ENCODE measurements around the gene PHYHD1. TPM values are rescaled to one million over a fixed set of nuclear protein-coding genes. Genes with fewer than 3 reads are reported as not detected.

The PHYHD1 gene
- total RNA-seq, 1 donor from 2014 or later: 46.1 TPM

DNA sequence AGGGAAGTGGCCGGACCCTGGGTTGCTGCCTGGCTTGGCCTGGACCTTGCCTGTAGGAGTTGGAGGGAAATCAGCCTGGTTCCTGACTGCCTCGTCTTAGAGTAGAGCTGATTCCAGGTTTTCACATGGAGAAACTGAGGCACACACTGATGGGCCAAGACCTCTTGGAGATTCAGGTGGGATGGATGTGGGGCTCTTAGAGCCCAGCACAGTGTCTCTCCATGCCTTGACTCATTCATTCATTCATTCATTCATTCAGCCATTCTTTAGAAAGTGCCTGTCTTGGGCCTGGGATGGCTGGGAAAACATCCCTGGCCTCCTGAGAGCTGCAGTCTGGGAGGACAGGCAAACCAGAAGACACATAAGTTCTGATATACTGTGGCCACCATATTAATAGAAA, 36.6 kb upstream of the PHYHD1 start:
- H3K9me3 ChIP-seq: no peaks in the 10 kb centered on the region
- H3K27ac ChIP-seq: peak overlapping the region; percentile 96 to 98
- intact Hi-C loops (cut with DNase I): no loop called here
- H3K4me1 ChIP-seq: peaks cover 27 to 55% of the 10 kb centered on the region in 2 donors
- peak overlapping the region; percentile 89 to 90 for H3K4me3 ChIP-seq
- peaks cover 24 to 41% of the 10 kb centered on the region in 2 donors for H3K36me3 ChIP-seq
- no peaks in the 10 kb centered on the region for H3K27me3 ChIP-seq
- TF ChIP-seq, protein P1, sequence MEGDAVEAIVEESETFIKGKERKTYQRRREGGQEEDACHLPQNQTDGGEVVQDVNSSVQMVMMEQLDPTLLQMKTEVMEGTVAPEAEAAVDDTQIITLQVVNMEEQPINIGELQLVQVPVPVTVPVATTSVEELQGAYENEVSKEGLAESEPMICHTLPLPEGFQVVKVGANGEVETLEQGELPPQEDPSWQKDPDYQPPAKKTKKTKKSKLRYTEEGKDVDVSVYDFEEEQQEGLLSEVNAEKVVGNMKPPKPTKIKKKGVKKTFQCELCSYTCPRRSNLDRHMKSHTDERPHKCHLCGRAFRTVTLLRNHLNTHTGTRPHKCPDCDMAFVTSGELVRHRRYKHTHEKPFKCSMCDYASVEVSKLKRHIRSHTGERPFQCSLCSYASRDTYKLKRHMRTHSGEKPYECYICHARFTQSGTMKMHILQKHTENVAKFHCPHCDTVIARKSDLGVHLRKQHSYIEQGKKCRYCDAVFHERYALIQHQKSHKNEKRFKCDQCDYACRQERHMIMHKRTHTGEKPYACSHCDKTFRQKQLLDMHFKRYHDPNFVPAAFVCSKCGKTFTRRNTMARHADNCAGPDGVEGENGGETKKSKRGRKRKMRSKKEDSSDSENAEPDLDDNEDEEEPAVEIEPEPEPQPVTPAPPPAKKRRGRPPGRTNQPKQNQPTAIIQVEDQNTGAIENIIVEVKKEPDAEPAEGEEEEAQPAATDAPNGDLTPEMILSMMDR (IDR thresholded peaks at IDR 0.05): no peak
- no peak for DNase-seq (ENCODE audit: low spot score in 2 of 2)

DNA sequence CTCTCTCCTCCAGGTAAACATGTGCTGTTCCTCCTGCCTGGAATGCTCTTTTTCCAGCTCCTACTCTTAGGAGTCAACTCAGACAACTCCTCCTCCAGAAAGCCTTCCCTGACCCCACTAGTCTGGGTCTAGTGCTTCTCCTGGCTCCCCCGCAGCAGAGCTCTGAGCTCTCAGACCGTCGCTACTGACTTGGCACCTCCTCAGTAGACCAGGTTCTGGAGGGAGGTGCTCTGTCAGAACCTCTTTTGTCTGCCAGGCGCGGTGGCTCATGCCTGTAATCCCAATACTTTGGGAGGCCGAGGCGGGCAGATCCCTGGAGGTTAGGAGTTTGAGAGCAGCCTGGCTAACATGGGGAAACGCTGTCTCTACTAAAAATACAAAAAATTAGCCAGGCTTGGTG, 35.4 kb upstream of the PHYHD1 start:
- H3K4me3 ChIP-seq: peak overlapping the region in 1 of 2 donors; percentile 90
- no peak for DNase-seq (ENCODE audit: low spot score in 2 of 2)
- H3K27ac ChIP-seq: peak overlapping the region; percentile 96 to 98
- peaks cover 28 to 52% of the 10 kb centered on the region in 2 donors for H3K36me3 ChIP-seq
- no peaks in the 10 kb centered on the region for H3K9me3 ChIP-seq
- peaks cover 27 to 56% of the 10 kb centered on the region in 2 donors for H3K4me1 ChIP-seq
- TF ChIP-seq, protein P1 (IDR thresholded peaks at IDR 0.05): no peak
- no peaks in the 10 kb centered on the region for H3K27me3 ChIP-seq
- intact Hi-C loops (cut with DNase I): no loop called here

DNA sequence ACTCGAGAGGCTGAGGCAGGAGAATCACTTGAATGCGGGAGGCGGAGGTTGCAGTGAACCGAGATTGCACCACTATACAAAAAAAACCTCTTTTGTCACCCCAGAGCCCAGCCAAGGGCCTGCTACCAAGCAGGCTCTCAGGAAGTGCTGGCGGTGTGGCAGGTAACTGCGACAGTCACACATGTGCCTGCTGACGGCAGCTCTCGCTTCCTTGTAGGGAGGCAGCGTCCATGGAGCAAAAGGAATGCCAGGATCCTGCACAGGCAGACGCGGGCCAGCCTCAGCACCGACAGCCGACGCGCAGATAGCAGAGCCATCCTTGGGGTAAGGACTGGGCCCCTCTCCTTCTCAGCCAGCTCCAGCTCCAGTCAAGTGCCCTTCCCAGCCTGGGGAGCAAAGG, 35.0 kb upstream of the PHYHD1 start:
- Histone ChIP-seq H3K4me3 (peak overlapping the region in 1 of 2 donors; percentile 90), H3K27ac (peak overlapping the region; percentile 96 to 98), H3K36me3 (peaks cover 28 to 55% of the 10 kb centered on the region in 2 donors), H3K9me3 (no peaks in the 10 kb centered on the region), H3K27me3 (no peaks in the 10 kb centered on the region), H3K4me1 (peaks cover 27 to 57% of the 10 kb centered on the region in 2 donors)
- DNase-seq (ENCODE audit: low spot score in 2 of 2): no peak
- TF ChIP-seq, protein P1 (IDR thresholded peaks at IDR 0.05): no peak
- intact Hi-C loops (cut with DNase I): no loop called here

DNA sequence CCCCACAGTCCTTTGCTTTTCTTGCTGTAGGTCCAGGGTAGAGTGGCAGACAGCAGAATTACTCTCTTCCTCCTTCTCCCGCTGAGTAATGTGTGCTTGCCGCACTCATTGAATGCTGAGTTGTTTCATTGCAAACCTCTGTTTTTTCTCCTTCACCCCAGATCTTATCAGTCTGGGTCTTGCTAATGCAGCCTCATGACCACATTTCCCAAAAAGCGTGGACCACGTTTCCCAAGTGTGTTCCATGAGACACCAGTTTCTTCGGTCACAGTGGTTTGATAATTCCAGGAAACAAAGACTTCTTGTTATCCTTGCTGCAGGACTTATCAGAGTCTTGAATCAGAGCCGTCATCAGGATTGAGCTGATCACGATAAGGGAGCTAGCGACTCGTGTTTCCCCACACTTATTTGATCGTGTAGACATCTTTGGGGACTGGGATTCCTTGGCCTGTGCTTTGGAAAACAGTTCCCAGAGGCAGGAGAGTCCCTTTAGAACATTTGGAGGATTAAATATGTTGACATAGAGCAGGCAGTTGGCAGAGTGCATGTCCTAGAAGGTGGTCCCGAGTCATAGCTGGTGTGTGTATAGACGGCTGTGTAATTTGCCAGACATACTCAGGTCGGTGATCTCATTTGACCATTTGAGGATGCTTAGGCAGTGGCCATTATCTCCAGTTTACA, 34.4 kb upstream of the PHYHD1 start:
- Histone ChIP-seq H3K9me3 (no peaks in the 10 kb centered on the region), H3K4me1 (peaks cover 27 to 61% of the 10 kb centered on the region in 2 donors), H3K27ac (peak overlapping the region; percentile 96 to 98), H3K36me3 (peaks cover 28 to 55% of the 10 kb centered on the region in 2 donors), H3K27me3 (no peaks in the 10 kb centered on the region), H3K4me3 (peak overlapping the region in 1 of 2 donors; percentile 90)
- DNase-seq (ENCODE audit: low spot score in 2 of 2): no peak
- TF ChIP-seq, protein P1 (IDR thresholded peaks at IDR 0.05): no peak
- intact Hi-C loops (cut with DNase I): no loop called here

DNA sequence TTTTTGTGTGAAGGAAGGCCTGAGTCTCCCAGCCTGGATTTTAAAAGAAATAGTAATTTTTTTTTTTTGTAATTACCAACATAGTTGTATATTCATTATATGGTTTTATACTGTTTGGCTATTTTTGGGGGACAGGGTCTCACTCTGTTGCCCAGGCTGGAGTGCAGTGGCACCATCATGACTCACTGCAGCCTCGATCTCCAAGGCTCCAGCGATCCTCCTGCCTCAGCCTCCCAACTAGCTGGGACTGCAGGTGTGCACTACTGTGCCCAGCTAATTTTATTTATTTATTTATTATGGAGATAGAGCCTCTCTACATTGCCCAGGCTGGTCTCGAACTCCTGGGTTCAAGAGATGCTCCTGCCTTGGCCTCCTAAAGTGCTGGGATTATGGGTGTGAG, 33.7 kb upstream of the PHYHD1 start:
- H3K9me3 ChIP-seq: no peaks in the 10 kb centered on the region
- H3K27me3 ChIP-seq: no peaks in the 10 kb centered on the region
- peaks cover 34 to 68% of the 10 kb centered on the region in 2 donors for H3K4me1 ChIP-seq
- peak overlapping the region; percentile 96 to 98 for H3K27ac ChIP-seq
- no peak overlapping the region for H3K4me3 ChIP-seq
- no peak for DNase-seq (ENCODE audit: low spot score in 2 of 2)
- intact Hi-C loops (cut with DNase I): no loop called here
- peaks cover 28 to 55% of the 10 kb centered on the region in 2 donors for H3K36me3 ChIP-seq
- TF ChIP-seq, protein P1 (IDR thresholded peaks at IDR 0.05): no peak

Measured in ascending aorta (tissue), 2 donors.